Naive thymus-derived CD4-positive, alpha-beta T cell (primary cell): Measurements from ENCODE around the gene LIPI. TPM values are rescaled to one million over a fixed set of nuclear protein-coding genes. Genes with fewer than 3 reads are reported as not detected.
A peak's percentile ranks its signal among the peaks of the same experiment; 100 is the strongest.
"Not testable (repeated sequence)": the region's sequence is repeated elsewhere in the genome, so short reads cannot be mapped to it uniquely, and the experiment has no call there.

ENCODE experiments used
- ATAC-seq: fragments of 150-1000 bp; cut with Tn5 transposase; 2 replicates; pipeline ENCODE4 v1.10.0; 2021; ENCODE audit warnings: mild to moderate bottlenecking, moderate library complexity
- CTCF ChIA-PET: fragments of 350-600 bp; sonication (Branson Sonifier 250); formaldehyde crosslinking; loops from one replicate; lab custom pipeline; 2021; ENCODE audit warnings: antibody characterized with exemption; lab: Charles Lee
- POLR2A ChIA-PET: fragments of 350-600 bp; sonication (Branson Sonifier 250); formaldehyde crosslinking; loops from one replicate; lab custom pipeline; 2021; ENCODE audit warnings: antibody characterized with exemption, inconsistent platforms; lab: Charles Lee
- DNase-seq, 9 donors: peaks; one replicate each; pipeline versions ENCODE4 v3.0.0 to v3.0.0-alpha.2; 2020 to 2022; ENCODE audit warnings: mixed read lengths in 1 of 9
- H3K27ac ChIP-seq: one replicate; pipeline ENCODE4 v1.7.0; 2013; ENCODE audit warnings: mild to moderate bottlenecking, low read depth, low read length, moderate library complexity
- H3K27me3 ChIP-seq, 2 donors: one replicate each; pipeline ENCODE4 v1.7.0; 2013; ENCODE audit warnings: low read length in 2 of 2, mild to moderate bottlenecking in 2 of 2, moderate library complexity in 2 of 2; ENCODE audit not compliant: control insufficient read depth in 2 of 2, insufficient read depth in 2 of 2
- H3K36me3 ChIP-seq, 3 experiments: 1 replicate in 2 of 3; 2 replicates in 1 of 3; pipeline ENCODE4 v1.7.0; 2013; ENCODE audit warnings: low read length in 3 of 3, mild to moderate bottlenecking in 3 of 3, moderate library complexity in 1 of 3; ENCODE audit not compliant: insufficient read depth in 3 of 3, control insufficient read depth in 2 of 3
- H3K4me1 ChIP-seq, 2 donors: one replicate each; pipeline ENCODE4 v1.7.0; 2013; ENCODE audit warnings: low read length in 2 of 2, mild to moderate bottlenecking in 2 of 2, moderate library complexity in 1 of 2; ENCODE audit not compliant: control insufficient read depth in 2 of 2, insufficient read depth in 2 of 2
- H3K4me3 ChIP-seq: 2 replicates; pipeline ENCODE4 v1.7.0; 2013; ENCODE audit warnings: mild to moderate bottlenecking, low read length
- H3K9me3 ChIP-seq, 3 experiments: 1 replicate in 2 of 3; 2 replicates in 1 of 3; pipeline ENCODE4 v1.7.0; 2013; ENCODE audit warnings: low read length in 3 of 3; ENCODE audit not compliant: control insufficient read depth in 2 of 3
- H3K27ac Mint-ChIP-seq, 9 donors: one replicate each; pipeline ENCODE4 v1.8.0; 2020 to 2022; ENCODE audit warnings: mixed read lengths in 9 of 9, mild to moderate bottlenecking in 8 of 9, moderate library complexity in 5 of 9, inconsistent platforms in 2 of 9
- H3K27me3 Mint-ChIP-seq, 5 donors: one replicate each; pipeline ENCODE4 v1.8.0; 2021 to 2022; ENCODE audit warnings: mixed read lengths in 5 of 5, mild to moderate bottlenecking in 1 of 5
- H3K36me3 Mint-ChIP-seq, 5 donors: one replicate each; pipeline ENCODE4 v1.8.0; 2020 to 2022; ENCODE audit warnings: mixed read lengths in 5 of 5, mild to moderate bottlenecking in 3 of 5, inconsistent platforms in 1 of 5
- H3K4me1 Mint-ChIP-seq, 7 donors: one replicate each; pipeline ENCODE4 v1.8.0; 2020 to 2022; ENCODE audit warnings: mixed read lengths in 7 of 7, mild to moderate bottlenecking in 3 of 7, inconsistent platforms in 1 of 7
- H3K4me3 Mint-ChIP-seq, 10 donors: one replicate each; pipeline ENCODE4 v1.8.0; 2020 to 2022; ENCODE audit warnings: mild to moderate bottlenecking in 10 of 10, mixed read lengths in 10 of 10, moderate library complexity in 6 of 10, inconsistent platforms in 2 of 10
- H3K9me3 Mint-ChIP-seq, 11 donors: one replicate each; pipeline ENCODE4 v1.8.0; 2020 to 2022; ENCODE audit warnings: mixed read lengths in 11 of 11, mild to moderate bottlenecking in 4 of 11, inconsistent platforms in 1 of 11, moderate library complexity in 1 of 11
- intact Hi-C, 2 donors: fragments of 100-400 bp; cut with micrococcal nuclease; formaldehyde crosslinking; loops; one replicate each; pipeline ENCODE4 v1.15.1; 2023
- polyA plus RNA-seq, 2 donors: library from polyadenylated mRNA; unstranded; fragments of 300-500 nt; fragmentation: Illumina TruSeq; gene quantifications; one replicate each; pipeline ENCODE4 v1.2.3, GENCODE V29; 2021
- total RNA-seq, 6 experiments: library from RNA in 5 of 6; stranded (reverse) in 5 of 6; gene quantifications; 1 replicate in 5 of 6; 2 replicates in 1 of 6; pipeline ENCODE4 v1.2.3 and lab custom pipeline; 2021 to 2026

The LIPI gene
- total and polyA plus RNA-seq, 7 experiments from 2014 or later: not detected

DNA sequence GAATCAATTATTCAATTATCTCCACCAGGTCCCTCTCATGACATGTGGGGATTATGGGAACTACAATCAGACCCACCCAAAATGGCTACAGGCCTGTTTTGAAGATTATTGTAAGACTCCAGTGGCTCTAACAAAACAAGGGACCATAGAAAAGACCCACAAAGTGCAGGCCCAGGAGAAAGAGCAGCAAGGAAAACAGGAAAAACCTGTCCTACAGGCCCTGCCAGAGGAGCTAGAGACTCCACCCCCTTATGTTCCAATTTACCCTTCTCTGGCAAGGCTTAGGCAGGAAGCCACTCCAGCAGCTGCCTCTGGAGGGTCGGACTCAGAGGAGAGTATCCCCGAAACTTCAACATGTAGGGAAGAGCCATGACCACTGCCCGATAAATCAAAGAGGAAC is 96.5 kb downstream of the LIPI start:
- CTCF ChIA-PET: no interaction called here
- POLR2A ChIA-PET: no interaction called here

DNA sequence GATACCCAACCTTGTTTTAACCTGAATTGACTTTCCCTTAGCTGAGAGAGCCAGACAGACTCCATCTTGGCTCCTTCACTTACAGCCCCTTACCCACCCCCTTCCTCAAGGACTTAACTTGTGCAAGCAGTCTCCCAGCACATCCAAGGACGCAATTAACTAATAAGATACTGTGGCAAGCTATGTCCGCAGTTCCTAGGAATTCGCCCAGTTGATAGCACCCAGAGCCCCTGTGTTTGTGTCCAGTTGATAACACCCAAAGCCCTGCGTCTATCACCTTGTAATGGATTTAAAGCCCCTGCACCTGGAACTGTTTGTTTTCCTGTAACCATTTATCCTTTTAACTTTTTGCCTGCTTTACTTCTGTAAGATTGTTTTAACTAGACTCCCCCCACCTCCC is 106.2 kb downstream of the LIPI start:
- ATAC-seq, H3K27me3 ChIP-seq, H3K36me3 Mint-ChIP-seq, H3K4me1 Mint-ChIP-seq, H3K4me1 ChIP-seq, intact Hi-C loops, H3K4me3 Mint-ChIP-seq, H3K27me3 Mint-ChIP-seq, POLR2A ChIA-PET, H3K36me3 ChIP-seq, H3K9me3 Mint-ChIP-seq, H3K27ac Mint-ChIP-seq, DNase-seq, H3K9me3 ChIP-seq, H3K27ac ChIP-seq, CTCF ChIA-PET, H3K4me3 ChIP-seq: not testable (repeated sequence)

More for the DNA sequence above, 96.5 kb downstream of the LIPI start:
- H3K4me3 ChIP-seq: no peak overlapping the region
- no peak overlapping the region for H3K27ac ChIP-seq
- Mint-ChIP-seq H3K36me3 (peaks cover 0 to 8% (median 3%) of the 10 kb centered on the region in 5 donors), H3K27ac (no peak overlapping the region), H3K4me1 (peaks cover 0 to 7% (median 0%) of the 10 kb centered on the region in 7 donors), H3K27me3 (no peaks in the 10 kb centered on the region), H3K9me3 (peaks cover 0 to 10% (median 0%) of the 10 kb centered on the region in 11 donors), H3K4me3 (no peak overlapping the region)
- H3K36me3 ChIP-seq: no peaks in the 10 kb centered on the region
- H3K27me3 ChIP-seq: no peaks in the 10 kb centered on the region
- intact Hi-C loops: no loop called here
- no peaks in the 10 kb centered on the region for H3K4me1 ChIP-seq
- ATAC-seq: no peak
- DNase-seq: no peak
- no peaks in the 10 kb centered on the region for H3K9me3 ChIP-seq

DNA sequence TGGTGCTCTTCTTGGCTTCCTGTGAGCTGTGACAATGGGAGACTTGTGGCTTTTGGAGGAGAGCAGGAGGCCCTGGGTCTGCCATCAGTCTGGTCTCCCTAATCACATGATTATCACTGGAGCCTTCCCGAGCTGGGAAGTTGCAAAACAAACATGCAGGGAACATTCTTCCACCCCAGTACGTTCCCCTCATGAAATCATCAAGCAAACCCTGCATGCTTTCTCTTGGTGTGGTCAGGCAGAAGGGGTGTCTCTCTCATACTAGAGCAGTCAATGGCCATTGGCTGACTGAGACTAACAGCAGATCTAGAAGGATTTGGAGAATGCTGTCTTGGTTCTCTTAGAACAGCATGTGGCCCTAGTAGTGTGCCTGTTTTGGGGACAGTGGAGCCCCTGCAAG is 111.2 kb downstream of the LIPI start:
- Histone ChIP-seq H3K36me3 (no peaks in the 10 kb centered on the region), H3K27me3 (no peaks in the 10 kb centered on the region), H3K9me3 (no peaks in the 10 kb centered on the region), H3K4me1 (no peaks in the 10 kb centered on the region), H3K4me3 (no peak overlapping the region), H3K27ac (no peak overlapping the region)
- no peak for DNase-seq
- H3K27ac Mint-ChIP-seq: no peak overlapping the region
- ATAC-seq: no peak
- peaks cover 0 to 7% (median 2%) of the 10 kb centered on the region in 11 donors for H3K9me3 Mint-ChIP-seq
- ChIA-PET CTCF (no interaction called here), POLR2A (no interaction called here)
- H3K36me3 Mint-ChIP-seq: peaks cover 7 to 10% (median 7%) of the 10 kb centered on the region in 5 donors
- intact Hi-C loops: no loop called here
- no peak overlapping the region for H3K4me3 Mint-ChIP-seq
- no peaks in the 10 kb centered on the region for H3K27me3 Mint-ChIP-seq
- no peaks in the 10 kb centered on the region for H3K4me1 Mint-ChIP-seq

DNA sequence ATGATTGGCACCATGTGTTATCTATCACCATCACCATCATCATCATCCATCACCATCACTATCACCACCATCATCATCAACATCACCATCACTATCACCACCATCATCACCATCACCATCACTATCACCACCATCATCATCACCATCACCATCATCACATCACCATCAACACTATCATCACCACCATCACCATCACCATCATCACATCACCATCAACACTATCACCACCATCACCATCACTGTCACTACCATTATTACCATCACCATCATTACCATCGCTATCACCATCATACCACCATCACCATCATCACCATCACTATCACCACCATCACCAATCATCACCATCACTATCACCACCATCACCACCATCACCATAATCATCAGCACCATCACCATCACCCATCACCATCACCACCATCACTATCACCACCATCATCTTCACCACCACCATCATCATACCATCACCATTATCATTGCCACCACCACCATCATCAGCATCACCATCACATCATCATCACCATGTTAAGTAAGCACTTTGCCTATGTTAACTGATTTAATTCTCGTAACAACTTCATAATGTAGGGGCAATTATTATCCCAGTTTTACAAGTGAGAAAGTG is 112.8 kb downstream of the LIPI start:
- POLR2A ChIA-PET: no interaction called here
- H3K4me3 Mint-ChIP-seq: no peak overlapping the region
- Histone ChIP-seq H3K27me3 (no peaks in the 10 kb centered on the region), H3K9me3 (no peaks in the 10 kb centered on the region), H3K27ac (no peak overlapping the region), H3K4me3 (no peak overlapping the region), H3K4me1 (no peaks in the 10 kb centered on the region), H3K36me3 (no peaks in the 10 kb centered on the region)
- intact Hi-C loops: no loop called here
- H3K36me3 Mint-ChIP-seq: peaks cover 7 to 10% (median 7%) of the 10 kb centered on the region in 5 donors
- ATAC-seq (no peak), DNase-seq (no peak)
- peaks cover 0 to 7% (median 2%) of the 10 kb centered on the region in 11 donors for H3K9me3 Mint-ChIP-seq
- no peaks in the 10 kb centered on the region for H3K4me1 Mint-ChIP-seq
- H3K27me3 Mint-ChIP-seq: no peaks in the 10 kb centered on the region
- no peak overlapping the region for H3K27ac Mint-ChIP-seq
- CTCF ChIA-PET: no interaction called here

DNA sequence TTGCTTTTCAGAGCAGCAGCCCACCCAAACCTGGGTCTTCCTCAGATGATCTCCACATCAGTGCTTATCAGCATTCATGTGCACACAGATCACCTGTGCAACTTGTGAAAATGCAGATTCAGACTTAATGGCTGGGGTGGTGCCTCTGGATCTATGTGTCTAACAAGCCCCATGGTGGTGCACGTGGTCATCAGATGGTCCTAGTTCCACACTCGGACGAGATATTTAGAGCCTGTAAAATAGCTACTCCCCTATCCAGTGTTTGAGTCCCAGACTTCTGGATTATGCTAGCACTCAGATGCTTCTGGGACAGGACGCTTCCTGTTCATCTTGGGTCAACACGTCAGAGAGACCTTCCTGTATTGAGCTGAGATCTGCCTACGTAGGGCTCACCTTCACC is 114.2 kb downstream of the LIPI start:
- Mint-ChIP-seq H3K36me3 (peaks cover 7 to 15% (median 8%) of the 10 kb centered on the region in 5 donors), H3K27ac (no peak overlapping the region), H3K4me3 (no peak overlapping the region), H3K9me3 (peaks cover 0 to 11% (median 2%) of the 10 kb centered on the region in 11 donors), H3K4me1 (no peaks in the 10 kb centered on the region), H3K27me3 (no peaks in the 10 kb centered on the region)
- no peaks in the 10 kb centered on the region for H3K9me3 ChIP-seq
- no peak overlapping the region for H3K4me3 ChIP-seq
- DNase-seq (no peak), ATAC-seq (no peak)
- H3K27me3 ChIP-seq: no peaks in the 10 kb centered on the region
- H3K4me1 ChIP-seq: no peaks in the 10 kb centered on the region
- no peaks in the 10 kb centered on the region for H3K36me3 ChIP-seq
- intact Hi-C loops: no loop called here
- POLR2A ChIA-PET: no interaction called here
- H3K27ac ChIP-seq: no peak overlapping the region
- CTCF ChIA-PET: no interaction called here

DNA sequence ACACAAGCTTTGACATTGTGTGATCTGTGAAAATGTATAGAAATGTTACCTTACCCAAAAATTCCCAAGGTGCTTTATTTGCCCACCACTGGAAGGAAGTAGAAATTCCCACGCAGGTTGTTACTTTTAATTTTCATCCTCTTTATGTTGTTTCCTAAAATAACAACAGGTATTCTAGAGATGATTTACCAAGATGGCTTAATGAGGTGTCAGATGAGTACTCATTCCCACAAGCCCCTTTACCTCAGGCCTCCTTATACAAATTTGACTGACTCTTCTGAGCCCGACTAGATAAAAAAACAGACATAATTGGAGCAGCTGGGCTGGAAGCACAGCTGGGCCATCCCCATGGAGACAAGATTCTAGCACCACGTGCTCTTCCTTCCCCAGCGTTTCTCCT is 114.6 kb downstream of the LIPI start:
- CTCF ChIA-PET: no interaction called here
- DNase-seq (no peak), ATAC-seq (no peak)
- H3K27me3 ChIP-seq: no peaks in the 10 kb centered on the region
- H3K9me3 ChIP-seq: no peaks in the 10 kb centered on the region
- no peak overlapping the region for H3K27ac ChIP-seq
- peaks cover 0 to 13% (median 5%) of the 10 kb centered on the region in 11 donors for H3K9me3 Mint-ChIP-seq
- peaks cover 7 to 17% (median 8%) of the 10 kb centered on the region in 5 donors for H3K36me3 Mint-ChIP-seq
- intact Hi-C loops: no loop called here
- no peak overlapping the region for H3K4me3 ChIP-seq
- H3K27me3 Mint-ChIP-seq: no peaks in the 10 kb centered on the region
- H3K27ac Mint-ChIP-seq: no peak overlapping the region
- no peaks in the 10 kb centered on the region for H3K4me1 ChIP-seq
- no peak overlapping the region for H3K4me3 Mint-ChIP-seq
- POLR2A ChIA-PET: no interaction called here
- H3K4me1 Mint-ChIP-seq: no peaks in the 10 kb centered on the region
- no peaks in the 10 kb centered on the region for H3K36me3 ChIP-seq

DNA sequence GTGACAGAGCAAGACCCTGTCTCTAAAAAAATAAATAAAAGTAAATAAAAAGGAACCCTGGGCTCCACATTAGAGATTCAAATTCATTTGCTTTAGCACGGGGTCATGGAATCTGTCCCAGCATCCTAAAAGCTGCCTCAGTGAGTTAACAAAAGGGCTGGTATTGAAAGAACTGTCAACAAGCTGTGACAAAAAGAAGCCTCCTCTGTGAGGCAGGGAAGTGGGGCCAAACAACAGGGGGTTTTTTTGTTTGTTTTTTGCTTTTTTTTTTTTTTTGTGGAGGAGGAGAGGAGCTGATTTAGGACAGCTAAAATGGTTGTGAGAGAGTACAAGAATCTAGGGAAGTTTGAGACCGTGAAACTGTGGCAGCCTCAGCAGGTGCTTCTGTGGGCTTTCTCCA is 115.7 kb downstream of the LIPI start:
- ATAC-seq (no peak), DNase-seq (no peak)
- no peaks in the 10 kb centered on the region for H3K4me1 ChIP-seq
- ChIA-PET CTCF (no interaction called here), POLR2A (no interaction called here)
- Mint-ChIP-seq H3K9me3 (peaks cover 0 to 13% (median 5%) of the 10 kb centered on the region in 11 donors), H3K4me3 (no peak overlapping the region), H3K4me1 (no peaks in the 10 kb centered on the region), H3K27me3 (no peaks in the 10 kb centered on the region), H3K36me3 (peaks cover 7 to 21% (median 8%) of the 10 kb centered on the region in 5 donors), H3K27ac (peak overlapping the region in 1 of 9 donors; percentile 87)
- intact Hi-C loops: no loop called here
- no peaks in the 10 kb centered on the region for H3K27me3 ChIP-seq
- H3K36me3 ChIP-seq: no peaks in the 10 kb centered on the region
- no peak overlapping the region for H3K27ac ChIP-seq
- H3K9me3 ChIP-seq: no peaks in the 10 kb centered on the region
- H3K4me3 ChIP-seq: no peak overlapping the region
